ENCODE results near the gene MYO15B.

Gene MYO15B

GRCh38 chr17:75664099-75664549, 76.5 kb downstream of the MYO15B start:
- H3K4me3 ChIP-seq (ENCODE audit: low read length) = peak overlapping the region; percentile 30; the same call in 1 of the 2 replicates
- no peak for TF ChIP-seq ZNF274 (IDR thresholded peaks at IDR 0.05; ENCODE audit: low read depth, low read length)

GRCh38 chr17:75665981-75666380, 78.4 kb downstream of the MYO15B start:
- H3K4me3 ChIP-seq (ENCODE audit: low read length) = peak overlapping the region; percentile 97
- TF ChIP-seq ZNF274 (IDR thresholded peaks at IDR 0.05; ENCODE audit: low read depth, low read length) = no peak

GRCh38 chr17:75666959-75667790, 79.6 kb downstream of the MYO15B start, which contains the start of the genes RECQL5 and SAP30BP:
RECQL5 (minus strand) TSS chr17:75667154; CDS start chr17:75666557, 597 bp downstream.
SAP30BP (plus strand) TSS chr17:75667338; CDS start chr17:75667373, 35 bp downstream.
- TF ChIP-seq ZNF274 (IDR thresholded peaks at IDR 0.05; ENCODE audit: low read depth, low read length) = no peak
- peak within 1 kb of the TSS; percentile 97 for H3K4me3 ChIP-seq (ENCODE audit: low read length)

GRCh38 chr17:75667825-75668224, 80.2 kb downstream of the MYO15B start:
- no peak for TF ChIP-seq ZNF274 (IDR thresholded peaks at IDR 0.05; ENCODE audit: low read depth, low read length)
- peak overlapping the region; percentile 97 for H3K4me3 ChIP-seq (ENCODE audit: low read length)

- H3K4me3 ChIP-seq (ENCODE audit: low read length) = peak overlapping the region; percentile 97; the same call in 1 of the 2 replicates
- TF ChIP-seq ZNF274 (IDR thresholded peaks at IDR 0.05; ENCODE audit: low read depth, low read length) = no peak
Observed at GRCh38 chr17:75668489-75668888, 80.9 kb downstream of the MYO15B start.

GRCh38 chr17:75670868-75671267, 83.3 kb downstream of the MYO15B start:
- no peak for TF ChIP-seq ZNF274 (IDR thresholded peaks at IDR 0.05; ENCODE audit: low read depth, low read length)
- H3K4me3 ChIP-seq (ENCODE audit: low read length) = no peak overlapping the region

GRCh38 chr17:75672011-75672410, 84.4 kb downstream of the MYO15B start:
- no peak for TF ChIP-seq ZNF274 (IDR thresholded peaks at IDR 0.05; ENCODE audit: low read depth, low read length)
- H3K4me3 ChIP-seq (ENCODE audit: low read length) = no peak overlapping the region

- no peak for TF ChIP-seq ZNF274 (IDR thresholded peaks at IDR 0.05; ENCODE audit: low read depth, low read length)
- H3K4me3 ChIP-seq (ENCODE audit: low read length) = no peak overlapping the region
Observed at GRCh38 chr17:75673487-75673886, 85.9 kb downstream of the MYO15B start.

Measured in GM08714 (cell line).